Central memory CD8-positive, alpha-beta T cell (primary cell): Measurements from ENCODE around the gene TST.

Experiments
- ATAC-seq: fragments of 150-1000 bp; cut with Tn5 transposase; replicated peaks from 2 replicates; pipeline ENCODE4 v1.10.0; 2022; ENCODE audit warnings: mild to moderate bottlenecking, moderate FRiP score, moderate number of reproducible peaks; ENCODE audit not compliant: poor library complexity, severe bottlenecking; ENCODE audit errors: extremely low read depth
- DNase-seq, 2 donors: peaks; one replicate each; pipeline ENCODE4 v3.0.0; 2021; ENCODE audit warnings: low spot score in 2 of 2
- H3K27ac Mint-ChIP-seq: one replicate; pipeline ENCODE4 v1.8.0; 2022; ENCODE audit warnings: low read depth, mild to moderate bottlenecking, moderate library complexity, mixed read lengths
- H3K27me3 Mint-ChIP-seq: one replicate; pipeline ENCODE4 v1.8.0; 2022; ENCODE audit warnings: mixed read lengths
- H3K36me3 Mint-ChIP-seq: one replicate; pipeline ENCODE4 v1.8.0; 2022; ENCODE audit warnings: mild to moderate bottlenecking, moderate library complexity, mixed read lengths; ENCODE audit not compliant: insufficient read depth
- H3K4me1 Mint-ChIP-seq: one replicate; pipeline ENCODE4 v1.8.0; 2022; ENCODE audit warnings: mixed read lengths
- H3K4me3 Mint-ChIP-seq: one replicate; pipeline ENCODE4 v1.8.0; 2022; ENCODE audit warnings: mild to moderate bottlenecking, moderate library complexity, mixed read lengths
- H3K9me3 Mint-ChIP-seq: one replicate; pipeline ENCODE4 v1.8.0; 2022; ENCODE audit warnings: mixed read lengths

Gene TST

GRCh38 chr22:37033605-37034430, 14.6 kb upstream of the TST start:
- Mint-ChIP-seq H3K27me3 (peaks cover 35% of the 10 kb centered on the region), H3K4me1 (no peaks in the 10 kb centered on the region), H3K27ac (no peak overlapping the region), H3K9me3 (no peaks in the 10 kb centered on the region), H3K36me3 (no peaks in the 10 kb centered on the region), H3K4me3 (no peak overlapping the region)
- no peak for DNase-seq
- no peak for ATAC-seq

- H3K27ac Mint-ChIP-seq: no peak overlapping the region
These were observed 13.6 kb upstream of the TST start for GRCh38 chr22:37032535-37033460.

GRCh38 chr22:37032134-37032534, 12.9 kb upstream of the TST start:
- DNase-seq: no peak

More at GRCh38 chr22:37032535-37033460, 13.6 kb upstream of the TST start:
- no peaks in the 10 kb centered on the region for H3K4me1 Mint-ChIP-seq
- no peak for ATAC-seq
- no peak overlapping the region for H3K4me3 Mint-ChIP-seq
- DNase-seq: no peak
- H3K36me3 Mint-ChIP-seq: no peaks in the 10 kb centered on the region
- no peaks in the 10 kb centered on the region for H3K9me3 Mint-ChIP-seq
- H3K27me3 Mint-ChIP-seq: peaks cover 33% of the 10 kb centered on the region

GRCh38 chr22:37030560-37031281, 11.5 kb upstream of the TST start:
- H3K4me1 Mint-ChIP-seq: no peaks in the 10 kb centered on the region
- H3K27me3 Mint-ChIP-seq: peaks cover 12% of the 10 kb centered on the region
- H3K9me3 Mint-ChIP-seq: no peaks in the 10 kb centered on the region
- no peak overlapping the region for H3K27ac Mint-ChIP-seq
- ATAC-seq (no peak), DNase-seq (no peak)
- no peak overlapping the region for H3K4me3 Mint-ChIP-seq
- no peaks in the 10 kb centered on the region for H3K36me3 Mint-ChIP-seq

More at GRCh38 chr22:37032134-37032534, 12.9 kb upstream of the TST start:
- Mint-ChIP-seq H3K9me3 (no peaks in the 10 kb centered on the region), H3K4me1 (no peaks in the 10 kb centered on the region), H3K27ac (no peak overlapping the region), H3K27me3 (peaks cover 27% of the 10 kb centered on the region), H3K4me3 (no peak overlapping the region), H3K36me3 (no peaks in the 10 kb centered on the region)
- no peak for ATAC-seq

- H3K27me3 Mint-ChIP-seq: no peaks in the 10 kb centered on the region
- no peak for ATAC-seq
- H3K27ac Mint-ChIP-seq: no peak overlapping the region
- no peaks in the 10 kb centered on the region for H3K9me3 Mint-ChIP-seq
- H3K36me3 Mint-ChIP-seq: no peaks in the 10 kb centered on the region
- no peak for DNase-seq
- H3K4me1 Mint-ChIP-seq: peaks cover 7% of the 10 kb centered on the region
- H3K4me3 Mint-ChIP-seq: no peak overlapping the region
These were observed 9.7 kb upstream of the TST start for GRCh38 chr22:37028692-37029674.

GRCh38 chr22:37027556-37027955, 8.3 kb upstream of the TST start:
- Mint-ChIP-seq H3K9me3 (no peaks in the 10 kb centered on the region), H3K4me1 (peaks cover 7% of the 10 kb centered on the region), H3K4me3 (no peak overlapping the region), H3K27ac (no peak overlapping the region), H3K36me3 (no peaks in the 10 kb centered on the region), H3K27me3 (no peaks in the 10 kb centered on the region)
- ATAC-seq (no peak), DNase-seq (no peak)

GRCh38 chr22:37026325-37026724, 7.1 kb upstream of the TST start:
- Mint-ChIP-seq H3K27ac (no peak overlapping the region), H3K36me3 (no peaks in the 10 kb centered on the region), H3K4me1 (peaks cover 14% of the 10 kb centered on the region), H3K4me3 (no peak overlapping the region), H3K9me3 (no peaks in the 10 kb centered on the region), H3K27me3 (no peaks in the 10 kb centered on the region)
- ATAC-seq: no peak
- no peak for DNase-seq

GRCh38 chr22:37025500-37026070, 6.3 kb upstream of the TST start:
- Mint-ChIP-seq H3K9me3 (no peaks in the 10 kb centered on the region), H3K36me3 (no peaks in the 10 kb centered on the region), H3K4me1 (peaks cover 14% of the 10 kb centered on the region), H3K27me3 (no peaks in the 10 kb centered on the region), H3K4me3 (no peak overlapping the region), H3K27ac (no peak overlapping the region)
- no peak for ATAC-seq
- DNase-seq: no peak

- Mint-ChIP-seq H3K27me3 (no peaks in the 10 kb centered on the region), H3K27ac (no peak overlapping the region), H3K4me1 (peaks cover 18% of the 10 kb centered on the region), H3K36me3 (no peaks in the 10 kb centered on the region), H3K9me3 (no peaks in the 10 kb centered on the region), H3K4me3 (no peak overlapping the region)
- no peak for ATAC-seq
- no peak for DNase-seq
These were observed 5.3 kb upstream of the TST start for GRCh38 chr22:37024339-37025157.

- Mint-ChIP-seq H3K9me3 (no peaks in the 10 kb centered on the region), H3K27ac (no peak overlapping the region), H3K36me3 (no peaks in the 10 kb centered on the region), H3K4me3 (no peak overlapping the region), H3K27me3 (no peaks in the 10 kb centered on the region), H3K4me1 (peaks cover 18% of the 10 kb centered on the region)
- ATAC-seq: no peak
- DNase-seq: no peak
These were observed 4.6 kb upstream of the TST start for GRCh38 chr22:37023743-37024338.
